ENCODE results near the gene NACC2. TPM values are rescaled to one million over a fixed set of nuclear protein-coding genes. Genes with fewer than 3 reads are reported as not detected.

The NACC2 gene
- total RNA-seq, 1 experiment from 2014 or later = 62.0 TPM

DNA sequence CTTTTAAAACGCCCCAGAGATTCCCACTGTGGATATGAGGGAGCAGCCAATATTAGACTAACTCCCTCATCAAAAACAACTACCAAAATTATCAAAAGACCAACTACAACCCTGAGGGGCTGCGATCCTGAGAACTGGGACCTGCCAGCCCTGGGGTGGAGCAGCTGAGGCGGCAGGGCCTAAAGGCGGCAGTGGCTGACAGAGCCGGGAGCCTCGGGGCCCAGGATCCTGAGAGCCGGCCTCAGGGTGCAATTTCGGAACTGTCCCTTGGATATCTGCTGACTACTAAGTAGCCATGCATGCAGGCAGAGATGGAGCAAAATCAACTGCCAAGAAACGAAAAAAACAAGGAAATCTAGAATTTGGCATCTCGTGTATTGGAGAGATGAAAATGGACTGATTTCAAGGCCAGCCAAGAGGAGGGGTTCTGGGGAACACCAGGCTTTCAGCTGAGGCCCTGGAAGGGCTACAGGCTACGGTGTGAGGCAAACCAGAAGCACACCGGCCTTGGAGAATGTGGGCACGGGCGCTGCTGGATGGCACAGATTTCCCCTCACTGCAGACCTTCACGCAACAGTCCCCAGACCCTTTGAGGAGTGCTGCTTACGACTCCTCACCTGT is 70.3 kb downstream of the NACC2 start:
- H3K4me3 ChIP-seq (ENCODE audit: low read depth in 2 of 2, low read length in 2 of 2) = no peak overlapping the region
- H3K9me3 ChIP-seq (ENCODE audit: control insufficient read depth, insufficient read depth, low read depth, low read length) = no peaks in the 10 kb centered on the region
- CTCF ChIA-PET = no interaction called here
- peaks cover 4% of the 10 kb centered on the region; the same call in 1 of the 2 replicates for H3K4me1 ChIP-seq (ENCODE audit: control insufficient read depth, insufficient read depth, low read length)
- no peak overlapping the region for H3K27ac ChIP-seq (ENCODE audit: low read length)
- ATAC-seq (no peak), DNase-seq (ENCODE audit: low read depth, low spot score) (no peak)
- no peaks in the 10 kb centered on the region for H3K36me3 ChIP-seq (ENCODE audit: control insufficient read depth, insufficient read depth, low read length)
- BruUV-seq (replicated peaks) = no TSS peak
- POLR2A ChIA-PET = no interaction called here
- intact Hi-C loops (cut with micrococcal nuclease; ENCODE audit: unreplicated experiment) (no loop called here), in situ Hi-C loops (cut with HindIII; ENCODE audit: low pct_unique_long_range_greater_than_20kb, low sequenced_read_pairs) (no loop called here)
- TF ChIP-seq, protein P1, sequence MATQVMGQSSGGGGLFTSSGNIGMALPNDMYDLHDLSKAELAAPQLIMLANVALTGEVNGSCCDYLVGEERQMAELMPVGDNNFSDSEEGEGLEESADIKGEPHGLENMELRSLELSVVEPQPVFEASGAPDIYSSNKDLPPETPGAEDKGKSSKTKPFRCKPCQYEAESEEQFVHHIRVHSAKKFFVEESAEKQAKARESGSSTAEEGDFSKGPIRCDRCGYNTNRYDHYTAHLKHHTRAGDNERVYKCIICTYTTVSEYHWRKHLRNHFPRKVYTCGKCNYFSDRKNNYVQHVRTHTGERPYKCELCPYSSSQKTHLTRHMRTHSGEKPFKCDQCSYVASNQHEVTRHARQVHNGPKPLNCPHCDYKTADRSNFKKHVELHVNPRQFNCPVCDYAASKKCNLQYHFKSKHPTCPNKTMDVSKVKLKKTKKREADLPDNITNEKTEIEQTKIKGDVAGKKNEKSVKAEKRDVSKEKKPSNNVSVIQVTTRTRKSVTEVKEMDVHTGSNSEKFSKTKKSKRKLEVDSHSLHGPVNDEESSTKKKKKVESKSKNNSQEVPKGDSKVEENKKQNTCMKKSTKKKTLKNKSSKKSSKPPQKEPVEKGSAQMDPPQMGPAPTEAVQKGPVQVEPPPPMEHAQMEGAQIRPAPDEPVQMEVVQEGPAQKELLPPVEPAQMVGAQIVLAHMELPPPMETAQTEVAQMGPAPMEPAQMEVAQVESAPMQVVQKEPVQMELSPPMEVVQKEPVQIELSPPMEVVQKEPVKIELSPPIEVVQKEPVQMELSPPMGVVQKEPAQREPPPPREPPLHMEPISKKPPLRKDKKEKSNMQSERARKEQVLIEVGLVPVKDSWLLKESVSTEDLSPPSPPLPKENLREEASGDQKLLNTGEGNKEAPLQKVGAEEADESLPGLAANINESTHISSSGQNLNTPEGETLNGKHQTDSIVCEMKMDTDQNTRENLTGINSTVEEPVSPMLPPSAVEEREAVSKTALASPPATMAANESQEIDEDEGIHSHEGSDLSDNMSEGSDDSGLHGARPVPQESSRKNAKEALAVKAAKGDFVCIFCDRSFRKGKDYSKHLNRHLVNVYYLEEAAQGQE (IDR thresholded peaks at IDR 0.05; ENCODE audit: insufficient read depth in 1 of 2, low read depth in 2 of 2, low read length in 1 of 2) = no peak
- TF ChIP-seq TCF7L2 (IDR thresholded peaks at IDR 0.05; ENCODE audit: low read depth, low read length) (no peak), POLR2AphosphoS5 (IDR thresholded peaks at IDR 0.05; ENCODE audit: low read depth, low read length) (no peak), SIN3A (IDR thresholded peaks at IDR 0.05; ENCODE audit: borderline replicate concordance, insufficient read depth, low read depth, low read length) (no peak)
- TF ChIP-seq, protein P2, sequence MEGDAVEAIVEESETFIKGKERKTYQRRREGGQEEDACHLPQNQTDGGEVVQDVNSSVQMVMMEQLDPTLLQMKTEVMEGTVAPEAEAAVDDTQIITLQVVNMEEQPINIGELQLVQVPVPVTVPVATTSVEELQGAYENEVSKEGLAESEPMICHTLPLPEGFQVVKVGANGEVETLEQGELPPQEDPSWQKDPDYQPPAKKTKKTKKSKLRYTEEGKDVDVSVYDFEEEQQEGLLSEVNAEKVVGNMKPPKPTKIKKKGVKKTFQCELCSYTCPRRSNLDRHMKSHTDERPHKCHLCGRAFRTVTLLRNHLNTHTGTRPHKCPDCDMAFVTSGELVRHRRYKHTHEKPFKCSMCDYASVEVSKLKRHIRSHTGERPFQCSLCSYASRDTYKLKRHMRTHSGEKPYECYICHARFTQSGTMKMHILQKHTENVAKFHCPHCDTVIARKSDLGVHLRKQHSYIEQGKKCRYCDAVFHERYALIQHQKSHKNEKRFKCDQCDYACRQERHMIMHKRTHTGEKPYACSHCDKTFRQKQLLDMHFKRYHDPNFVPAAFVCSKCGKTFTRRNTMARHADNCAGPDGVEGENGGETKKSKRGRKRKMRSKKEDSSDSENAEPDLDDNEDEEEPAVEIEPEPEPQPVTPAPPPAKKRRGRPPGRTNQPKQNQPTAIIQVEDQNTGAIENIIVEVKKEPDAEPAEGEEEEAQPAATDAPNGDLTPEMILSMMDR (IDR thresholded peaks at IDR 0.05) = no peak
- H3K27me3 ChIP-seq (ENCODE audit: control insufficient read depth, insufficient read depth, low read length) = no peaks in the 10 kb centered on the region

DNA sequence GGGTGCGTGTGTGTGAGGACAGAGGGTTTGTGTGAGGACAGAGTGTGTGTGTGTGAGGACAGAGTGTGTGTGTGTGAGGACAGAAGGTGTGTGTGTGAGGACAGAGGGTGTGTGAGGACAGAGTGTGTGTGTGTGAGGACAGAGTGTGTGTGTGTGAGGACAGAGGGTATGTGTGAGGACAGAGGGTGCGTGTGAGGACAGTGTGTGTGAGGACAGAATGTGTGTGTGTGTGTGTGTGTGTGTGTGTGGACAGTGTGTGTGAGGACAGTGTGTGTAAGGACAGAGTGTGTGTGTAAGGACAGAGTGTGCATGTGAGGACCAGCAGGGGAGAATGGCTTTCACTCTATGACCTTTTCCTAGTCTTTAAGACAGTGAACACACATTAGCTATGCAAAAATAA is 70.8 kb downstream of the NACC2 start:
- CTCF ChIA-PET = no interaction called here
- TF ChIP-seq SIN3A (IDR thresholded peaks at IDR 0.05; ENCODE audit: borderline replicate concordance, insufficient read depth, low read depth, low read length) (no peak), TCF7L2 (IDR thresholded peaks at IDR 0.05; ENCODE audit: low read depth, low read length) (no peak), POLR2AphosphoS5 (IDR thresholded peaks at IDR 0.05; ENCODE audit: low read depth, low read length) (no peak)
- TF ChIP-seq, protein P2 (IDR thresholded peaks at IDR 0.05) = no peak
- TF ChIP-seq, protein P1 (IDR thresholded peaks at IDR 0.05; ENCODE audit: insufficient read depth in 1 of 2, low read depth in 2 of 2, low read length in 1 of 2) = no peak
- intact Hi-C loops (cut with micrococcal nuclease; ENCODE audit: unreplicated experiment) = no loop called here
- Histone ChIP-seq H3K4me1 (ENCODE audit: control insufficient read depth, insufficient read depth, low read length) (peaks cover 4% of the 10 kb centered on the region; the same call in 1 of the 2 replicates), H3K27me3 (ENCODE audit: control insufficient read depth, insufficient read depth, low read length) (no peaks in the 10 kb centered on the region), H3K4me3 (ENCODE audit: low read depth in 2 of 2, low read length in 2 of 2) (no peak overlapping the region), H3K9me3 (ENCODE audit: control insufficient read depth, insufficient read depth, low read depth, low read length) (no peaks in the 10 kb centered on the region), H3K36me3 (ENCODE audit: control insufficient read depth, insufficient read depth, low read length) (no peaks in the 10 kb centered on the region), H3K27ac (ENCODE audit: low read length) (no peak overlapping the region)
- in situ Hi-C loops (cut with HindIII; ENCODE audit: low pct_unique_long_range_greater_than_20kb, low sequenced_read_pairs) = no loop called here
- DNase-seq (ENCODE audit: low read depth, low spot score) = no peak
- no TSS peak for BruUV-seq (replicated peaks)
- no peak for ATAC-seq
- POLR2A ChIA-PET = interaction anchor here (0.6 kb wide), 1 partner anchor 28 kb away, joined by 6 read pairs; no protein-coding TSS in a partner anchor
